Activated CD8-positive, alpha-beta memory T cell treated with anti-CD3 and anti-CD28 coated beads for 1 hour (primary cell): ENCODE results near the gene MOGAT3.

ENCODE experiments used
- DNase-seq, 2 donors: peaks; one replicate each; pipeline ENCODE4 v3.0.0-alpha.2; 2020; ENCODE audit warnings: low read depth in 1 of 2; ENCODE audit errors: extremely low read depth in 1 of 2

The MOGAT3 gene, protein sequence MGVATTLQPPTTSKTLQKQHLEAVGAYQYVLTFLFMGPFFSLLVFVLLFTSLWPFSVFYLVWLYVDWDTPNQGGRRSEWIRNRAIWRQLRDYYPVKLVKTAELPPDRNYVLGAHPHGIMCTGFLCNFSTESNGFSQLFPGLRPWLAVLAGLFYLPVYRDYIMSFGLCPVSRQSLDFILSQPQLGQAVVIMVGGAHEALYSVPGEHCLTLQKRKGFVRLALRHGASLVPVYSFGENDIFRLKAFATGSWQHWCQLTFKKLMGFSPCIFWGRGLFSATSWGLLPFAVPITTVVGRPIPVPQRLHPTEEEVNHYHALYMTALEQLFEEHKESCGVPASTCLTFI

DNA sequence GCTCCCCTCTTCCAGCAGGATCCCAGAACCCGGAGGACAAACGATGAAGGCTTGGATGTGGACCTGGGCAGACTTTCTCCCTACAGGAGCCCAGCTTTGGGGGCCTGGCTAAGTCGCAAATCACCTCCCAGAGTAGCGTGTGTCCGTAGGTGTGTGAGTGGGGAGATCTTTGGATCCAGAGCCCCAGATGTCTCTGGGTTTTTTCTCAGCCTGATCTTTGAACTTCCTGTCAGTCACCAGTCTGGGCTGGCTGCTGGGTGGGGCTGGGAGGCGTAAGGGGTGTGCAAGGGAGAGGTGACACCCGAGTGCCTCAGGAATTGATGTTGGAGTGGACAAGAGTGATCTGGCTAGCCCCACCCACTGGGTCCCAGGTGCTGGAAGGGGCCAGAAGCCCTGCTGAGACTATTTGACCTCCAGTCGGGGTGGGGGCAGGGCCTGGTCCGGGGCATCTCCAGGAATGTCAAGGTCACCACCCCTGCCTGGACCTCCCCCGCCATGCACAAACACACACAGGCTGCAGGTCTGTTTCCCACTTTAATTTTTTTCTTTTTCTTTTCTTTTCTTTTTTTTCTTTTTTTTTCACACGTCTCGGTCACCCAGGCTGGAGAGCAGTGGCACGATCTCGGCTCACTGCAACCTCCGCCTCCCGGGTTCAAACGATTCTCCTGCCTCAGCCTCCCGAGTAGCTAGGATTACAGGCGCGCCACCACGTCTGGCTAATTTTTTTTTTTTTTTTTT lies at the start of gene MOGAT3:
Gene MOGAT3, minus strand, starts transcription at position 175 of the 738 bp plus-strand sequence. CDS start 182 bp downstream, outside the sequence.
- DNase-seq = no peak

DNA sequence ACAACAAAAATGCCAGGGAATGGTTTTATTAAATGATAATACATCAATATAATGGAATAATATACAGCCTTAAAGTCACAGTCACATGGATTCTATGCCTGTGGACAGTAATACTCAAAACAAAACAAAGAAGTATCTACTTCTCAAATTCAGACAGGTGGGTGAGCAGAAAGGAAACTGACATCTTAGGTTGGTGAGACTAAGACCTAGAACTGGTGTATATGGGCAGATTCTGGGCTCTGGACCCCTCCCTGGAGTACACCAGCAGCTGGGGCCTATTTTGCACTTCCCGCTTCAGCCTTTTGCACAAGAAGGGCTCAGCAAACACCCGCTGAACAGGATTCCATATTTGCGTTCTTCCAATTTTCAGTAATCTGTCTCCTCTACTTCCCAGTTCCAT lies 49.5 kb upstream of the MOGAT3 start:
- no peak for DNase-seq

DNA sequence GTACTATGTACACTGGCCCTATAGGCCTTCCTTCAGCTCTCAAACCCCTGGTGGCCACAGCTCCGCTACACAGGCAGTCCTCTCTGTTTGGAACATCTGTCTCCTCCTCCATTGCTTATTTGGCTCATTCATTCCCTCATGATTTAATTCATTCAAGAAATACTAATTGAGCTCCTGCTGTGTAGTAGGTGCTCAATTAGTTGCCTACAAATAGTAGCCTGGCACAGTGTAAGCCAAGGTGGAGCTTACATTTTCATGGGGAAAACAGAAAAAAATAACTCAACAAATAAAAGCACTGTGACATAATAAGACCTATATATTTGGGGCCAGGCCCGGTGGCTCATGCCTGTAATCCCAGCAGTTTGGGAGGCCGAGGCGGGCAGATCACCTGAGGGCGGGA lies 47.4 kb upstream of the MOGAT3 start:
- no peak for DNase-seq

DNA sequence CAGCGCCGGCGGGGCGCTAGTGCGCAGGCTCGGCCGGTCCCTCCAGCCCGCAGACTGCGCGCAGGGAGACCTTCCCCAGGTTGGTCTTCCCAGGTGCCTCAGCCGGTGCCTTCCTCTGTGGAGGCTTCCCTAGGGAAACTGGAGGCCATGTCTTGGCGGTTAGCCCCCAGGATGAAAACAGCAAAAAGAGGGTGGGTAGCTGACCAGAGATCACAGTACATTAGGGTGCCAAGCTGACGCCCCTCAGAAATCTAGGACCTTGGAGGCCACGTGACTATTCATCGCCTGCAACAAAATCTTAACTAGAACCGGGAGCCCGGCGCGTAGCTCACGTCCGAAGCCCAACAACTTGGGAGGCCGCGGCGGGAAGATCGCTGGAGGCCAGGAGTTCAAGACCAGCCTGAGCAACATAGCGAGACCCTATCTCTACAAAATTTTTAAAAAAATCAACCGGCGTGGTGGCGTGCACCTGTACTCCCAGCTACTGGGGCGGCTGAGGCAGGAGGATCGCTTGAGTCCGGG lies 44.4 kb upstream of the MOGAT3 start:
- no peak for DNase-seq

DNA sequence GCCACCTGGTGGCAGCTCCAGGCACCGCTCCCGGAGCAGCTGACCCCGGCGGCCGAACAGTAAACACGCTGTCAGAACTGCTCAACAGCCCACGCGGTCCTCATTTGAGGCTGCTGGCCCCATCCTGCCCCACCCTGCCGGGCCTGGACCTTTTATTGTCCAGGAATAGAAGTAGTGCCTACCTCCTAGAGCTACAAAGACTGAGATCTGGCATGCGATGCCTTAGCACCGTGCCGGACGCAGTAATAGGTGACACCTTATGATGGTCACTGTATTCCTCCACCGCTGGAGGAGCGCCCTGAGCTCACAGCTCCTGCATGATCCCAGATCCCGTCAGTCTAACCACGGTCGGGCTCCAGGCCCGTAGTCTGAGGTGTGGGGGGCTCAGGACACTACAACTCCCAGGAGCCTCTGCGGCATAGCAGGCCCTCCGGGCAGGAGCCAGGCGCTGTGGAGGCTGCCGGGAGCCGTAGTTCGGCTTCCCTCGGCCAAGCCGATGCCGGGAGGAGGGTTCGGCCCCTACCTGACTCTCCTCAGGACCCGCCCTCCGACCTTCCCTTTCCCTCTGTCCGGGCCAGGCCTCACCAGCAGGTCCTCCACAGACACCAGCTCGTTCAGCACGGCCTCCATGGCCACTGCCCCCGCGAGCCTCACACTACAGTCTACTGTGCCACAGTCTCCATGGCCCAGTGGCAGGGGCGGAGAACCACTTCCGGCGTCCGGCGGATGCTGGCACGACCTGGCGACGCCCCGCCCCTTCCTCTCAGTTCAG lies 43.7 kb upstream of the MOGAT3 start, which contains the start of gene FIS1:
Gene FIS1, minus strand, starts transcription at position 707 of the 772 bp plus-strand sequence. Its CDS starts 77 bp downstream, at position 630.
- DNase-seq = peak; percentile 73 to 86

DNA sequence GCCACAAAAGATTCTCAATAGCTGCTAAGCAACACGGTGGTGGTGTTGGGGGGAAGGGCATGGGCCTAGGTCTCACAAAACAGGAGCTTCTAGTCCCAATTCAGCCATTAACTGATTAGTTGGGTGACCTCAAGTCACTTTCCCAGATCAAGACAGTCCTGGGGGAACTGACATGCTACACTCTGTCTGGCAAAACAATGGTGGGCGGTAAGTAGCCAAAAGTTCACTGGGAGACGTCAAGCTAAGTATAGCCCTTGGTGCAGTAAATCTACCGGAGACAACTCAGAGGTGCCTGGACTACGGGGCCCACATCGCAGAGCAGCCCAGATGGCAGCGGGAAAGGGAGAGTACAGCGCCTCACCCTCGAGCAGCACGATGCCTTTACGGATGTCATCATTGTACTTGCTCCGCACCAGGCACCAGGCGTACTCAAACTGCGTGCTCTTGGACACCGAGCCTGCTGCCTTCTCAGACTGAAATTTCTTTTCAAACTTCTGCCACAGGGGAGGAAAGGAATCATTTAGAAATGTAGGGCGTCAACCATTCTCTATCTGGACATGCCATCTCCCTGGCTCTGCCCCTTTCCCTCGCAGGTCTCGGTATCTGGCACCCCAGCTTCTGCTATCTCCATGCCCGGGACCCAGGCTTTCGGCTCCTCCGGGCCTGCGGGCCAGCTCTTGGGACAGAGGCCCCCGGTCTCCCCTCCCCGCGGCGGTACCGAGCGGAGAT lies 43.0 kb upstream of the MOGAT3 start:
- DNase-seq = no peak

DNA sequence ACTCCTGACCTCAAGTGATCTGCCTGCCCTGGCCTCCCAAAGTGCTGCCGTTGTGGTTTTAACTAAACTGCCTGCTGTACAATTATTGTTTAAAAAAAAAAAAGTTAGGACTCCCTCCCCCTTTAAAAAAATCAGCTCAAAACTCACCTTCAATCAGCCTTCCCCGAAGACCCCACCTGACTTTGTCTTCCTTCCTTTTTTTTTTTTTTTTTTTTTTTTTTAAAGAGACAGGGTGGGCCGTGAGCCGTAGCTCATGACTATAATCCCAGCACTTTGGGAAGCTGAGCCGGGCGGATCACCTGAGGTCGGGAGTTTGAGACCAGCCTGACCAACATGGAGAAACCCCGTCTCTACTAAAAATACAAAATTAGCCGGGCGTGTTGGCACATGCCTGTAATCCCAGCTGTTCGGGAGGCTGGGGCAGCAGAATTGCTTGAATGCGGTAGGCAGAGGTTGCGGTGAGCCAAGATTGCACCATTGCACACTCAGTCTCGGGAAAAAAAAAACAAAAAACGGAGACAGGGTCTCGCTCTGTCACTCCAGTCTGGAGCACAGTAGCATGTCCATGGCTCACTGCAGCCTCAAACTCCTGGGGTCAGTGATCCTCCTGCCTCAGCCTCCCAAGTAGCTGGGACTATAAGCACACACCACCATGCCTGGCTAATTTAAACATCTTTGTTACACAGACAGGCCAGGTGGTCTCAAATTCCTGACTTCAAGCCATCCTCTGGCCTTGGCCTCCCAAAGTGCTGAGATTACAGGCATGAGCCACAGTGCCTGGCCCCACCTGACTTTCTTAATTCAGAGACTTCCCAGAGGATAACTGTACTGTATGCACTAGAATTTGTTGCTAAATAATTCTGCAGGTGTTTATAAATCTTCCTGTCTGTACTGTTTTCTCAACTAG lies 40.9 kb upstream of the MOGAT3 start:
- no peak for DNase-seq

DNA sequence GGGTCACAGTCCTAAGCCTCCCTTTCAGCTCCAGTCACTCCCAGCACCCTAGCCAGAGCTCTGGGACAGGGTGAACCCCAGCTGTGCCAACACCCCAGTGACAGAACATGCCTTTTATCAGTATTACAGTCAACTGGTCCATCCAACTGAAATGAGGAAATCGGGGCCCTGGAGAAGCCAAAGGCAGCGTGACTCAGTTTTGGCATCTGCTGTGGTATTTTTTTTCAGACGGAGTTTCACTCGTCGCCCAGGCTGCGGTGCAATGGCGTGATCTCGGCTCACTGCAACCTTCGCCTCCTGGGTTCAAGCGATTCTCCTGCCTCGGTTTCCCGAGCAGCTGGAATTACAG lies 40.2 kb upstream of the MOGAT3 start:
- no peak for DNase-seq

DNA sequence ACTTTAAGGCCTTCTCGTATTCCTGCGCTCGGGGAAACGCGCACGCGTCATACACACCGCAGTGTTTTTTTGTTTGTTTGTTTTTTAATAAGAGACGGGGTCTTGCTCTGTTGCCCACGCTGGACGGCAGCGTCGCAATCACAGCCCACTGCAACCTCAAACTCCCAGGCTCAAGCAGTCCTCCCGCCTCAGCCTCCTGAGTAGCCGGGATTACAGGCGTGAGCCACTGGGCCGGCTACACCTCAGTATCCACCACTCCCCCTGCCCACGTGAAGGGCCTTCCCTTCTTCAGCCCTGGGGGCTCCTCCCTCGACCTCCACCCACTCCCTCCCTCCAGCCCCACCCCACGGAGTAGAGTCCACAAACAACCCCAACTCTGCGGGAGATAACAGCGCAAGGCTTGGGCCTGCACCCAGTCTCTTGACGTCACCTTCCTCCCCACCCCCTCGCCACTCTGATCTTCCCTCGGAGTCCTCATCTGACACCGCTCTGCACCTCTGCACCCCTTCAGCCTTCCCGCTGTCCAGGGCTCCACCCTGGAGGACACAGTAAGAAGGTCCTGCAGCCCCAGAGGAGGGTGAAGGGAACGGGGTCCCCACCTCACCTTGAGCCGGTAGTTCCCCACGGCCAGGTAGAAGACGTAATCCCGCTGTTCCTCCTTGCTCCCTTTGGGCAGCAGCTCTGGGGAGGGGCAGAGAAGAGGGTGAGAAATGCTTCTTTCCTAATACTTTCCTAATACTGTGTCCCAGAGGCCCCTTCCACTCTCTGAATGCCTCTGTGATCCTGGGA lies 39.6 kb upstream of the MOGAT3 start:
- DNase-seq = no peak

DNA sequence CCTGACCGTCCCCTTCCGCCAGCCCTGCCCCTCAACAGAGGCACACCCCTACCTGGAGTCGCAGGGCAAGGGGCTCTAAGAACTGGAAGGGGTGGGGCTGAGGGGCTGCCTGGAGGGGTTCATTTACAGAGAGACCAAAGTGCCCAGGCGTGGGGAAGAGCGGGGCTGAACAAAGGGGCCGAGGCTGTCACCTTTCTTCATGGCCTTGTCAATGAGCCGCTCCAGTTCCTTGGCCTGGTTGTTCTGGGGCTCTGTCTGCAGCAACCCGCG lies 39.0 kb upstream of the MOGAT3 start:
- DNase-seq = no peak

DNA sequence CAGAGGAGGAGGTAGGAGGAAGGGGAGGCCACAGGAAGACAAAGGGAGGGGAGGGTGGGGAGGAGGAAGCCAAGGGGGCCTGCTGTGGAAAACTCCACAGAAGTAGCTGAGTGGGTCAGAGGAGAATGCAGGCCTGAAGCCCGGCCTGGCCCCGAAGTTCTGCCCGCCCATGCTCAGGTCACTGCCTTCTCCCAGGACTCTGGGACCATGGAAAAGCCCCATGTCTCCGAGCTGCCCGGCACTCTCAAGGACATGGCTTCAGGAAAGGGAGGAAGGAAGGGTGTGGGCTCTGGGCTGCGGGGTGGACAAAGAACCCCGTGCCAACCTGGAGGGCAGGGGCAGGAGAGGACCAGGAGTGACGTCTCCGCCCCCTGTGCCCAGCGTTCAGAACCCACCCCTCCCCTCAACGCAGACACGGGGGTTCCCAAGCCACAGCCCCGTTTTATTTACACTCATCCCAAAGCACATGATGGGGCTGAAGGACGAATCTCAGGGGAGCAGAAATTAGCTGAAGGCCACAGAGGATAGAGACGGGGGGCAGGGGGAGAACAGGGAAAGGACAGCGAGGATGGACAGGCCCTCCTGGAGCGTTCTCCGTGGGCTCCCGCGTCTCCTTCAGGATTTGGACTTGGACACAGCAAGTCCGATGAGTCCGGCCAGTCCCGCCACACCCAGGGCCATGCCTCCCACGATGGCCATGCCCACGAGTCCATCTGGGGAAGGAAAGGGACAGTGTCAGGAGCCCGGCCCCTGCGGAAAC lies 38.5 kb upstream of the MOGAT3 start:
- DNase-seq = no peak

DNA sequence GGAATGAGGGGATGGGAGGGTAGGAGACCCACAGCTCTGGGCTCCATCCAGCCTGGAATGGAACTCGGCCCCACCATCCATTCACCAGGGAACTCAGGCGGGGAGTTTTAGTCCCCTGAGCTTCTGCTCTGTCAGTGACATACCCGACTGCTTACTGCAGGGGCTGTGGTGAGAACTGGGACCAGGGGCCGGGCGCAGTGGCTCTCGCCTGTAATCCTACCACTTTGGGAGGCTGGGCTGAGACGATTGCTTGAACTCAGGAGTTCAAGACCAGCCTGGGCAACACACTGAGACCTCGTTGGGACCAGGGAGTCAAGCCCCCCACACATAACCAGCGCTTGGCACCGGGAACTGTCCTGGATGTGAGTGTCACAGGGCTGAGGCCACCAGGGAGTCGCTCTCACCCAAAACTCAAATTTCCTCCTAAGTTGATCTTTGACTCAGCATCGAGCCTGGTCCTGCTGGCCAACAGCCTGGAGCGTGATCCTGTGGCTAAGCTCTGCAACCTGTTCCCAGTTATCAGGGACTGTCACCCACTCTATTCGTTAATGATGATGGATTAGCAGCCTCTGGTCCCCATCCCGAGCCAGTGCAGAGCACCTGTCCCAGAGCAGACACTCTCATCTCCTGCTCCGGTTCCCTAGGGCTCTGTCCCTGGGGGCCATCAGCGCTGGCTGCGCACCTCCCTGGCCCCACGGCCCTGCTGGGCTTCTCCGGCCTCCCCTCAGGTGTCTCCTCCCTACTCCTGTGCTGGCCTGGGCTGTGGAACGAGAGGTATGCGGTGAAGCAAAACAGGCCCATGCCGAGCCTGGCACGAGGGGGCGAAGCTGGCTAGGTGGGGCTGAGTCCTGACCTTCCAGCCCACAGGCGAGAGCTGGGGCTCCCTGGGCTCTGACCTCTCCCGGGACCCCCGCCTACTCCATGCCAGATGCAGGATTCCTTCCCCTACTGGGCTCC lies 37.7 kb upstream of the MOGAT3 start:
- no peak for DNase-seq

DNA sequence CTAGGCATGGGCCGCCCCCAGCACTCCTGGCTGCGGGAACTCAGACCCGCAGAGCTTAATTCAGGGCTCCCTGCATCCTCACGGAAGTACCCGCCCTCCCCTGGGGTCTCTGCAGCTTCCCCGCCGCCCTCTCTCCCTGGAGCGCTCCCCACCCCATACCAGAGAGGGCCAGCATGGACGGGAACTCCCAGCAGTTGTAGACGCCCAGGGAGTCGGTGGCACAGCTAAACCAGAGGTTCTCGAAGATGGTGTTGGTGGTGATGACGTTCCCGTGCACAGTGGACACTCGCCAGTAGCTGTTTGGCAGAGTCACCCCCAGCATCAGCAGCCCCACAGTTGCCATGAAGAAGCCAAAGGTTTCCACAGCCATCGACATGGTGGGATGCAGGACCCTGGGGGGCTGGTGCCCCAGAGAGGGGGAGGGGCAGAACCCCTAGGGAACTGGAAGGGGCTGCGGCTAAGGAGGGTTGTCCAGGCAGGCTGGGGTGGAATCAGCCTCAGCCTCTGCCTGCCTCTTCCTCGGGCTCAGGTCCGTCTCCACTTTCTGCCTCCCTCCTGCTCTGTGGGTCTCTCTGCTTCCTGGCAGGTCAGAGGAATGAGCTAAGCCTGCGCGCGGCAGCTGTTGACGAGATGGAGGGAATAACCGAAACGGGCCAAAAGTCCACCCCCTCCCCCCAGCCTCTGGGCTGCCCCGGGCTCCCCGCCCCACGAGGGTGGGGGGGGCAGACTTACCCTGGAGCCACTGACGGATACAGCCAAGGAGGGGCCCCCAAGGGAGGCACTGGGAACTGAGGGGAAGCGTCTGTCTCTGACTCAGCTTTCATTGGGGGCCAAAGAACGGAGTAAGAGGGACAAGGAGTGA lies 36.6 kb upstream of the MOGAT3 start, which contains the start of gene CLDN15:
Gene CLDN15, minus strand, starts transcription at position 597 of the 862 bp plus-strand sequence. Its CDS starts 221 bp downstream, at position 376.
- DNase-seq = no peak

DNA sequence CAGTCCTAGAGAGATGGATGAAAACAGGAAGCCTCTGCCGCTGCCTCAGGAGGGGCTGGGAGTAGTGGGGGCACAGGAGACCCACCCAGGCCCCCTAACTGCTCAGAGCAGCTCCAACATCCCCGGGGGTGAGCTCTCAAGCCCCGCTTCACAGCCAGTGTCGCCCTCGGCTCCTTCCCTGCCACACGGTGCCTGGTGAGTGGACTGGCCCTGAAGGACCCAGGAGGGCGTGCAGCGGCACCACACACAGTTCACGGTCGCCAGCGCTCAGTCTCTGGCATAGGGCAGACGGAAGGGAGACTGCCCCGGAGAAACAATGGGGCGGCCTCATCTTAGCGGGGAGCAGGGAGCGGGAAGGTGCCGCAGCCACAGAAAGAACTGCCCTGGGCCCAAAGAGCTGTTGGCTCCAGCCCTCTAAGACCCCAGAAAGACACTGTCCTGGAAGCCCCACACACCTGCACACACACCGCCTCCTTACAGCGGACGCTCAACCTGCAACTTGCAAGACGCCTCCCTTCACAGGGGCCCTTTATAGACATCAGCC lies 35.5 kb upstream of the MOGAT3 start:
- no peak for DNase-seq

DNA sequence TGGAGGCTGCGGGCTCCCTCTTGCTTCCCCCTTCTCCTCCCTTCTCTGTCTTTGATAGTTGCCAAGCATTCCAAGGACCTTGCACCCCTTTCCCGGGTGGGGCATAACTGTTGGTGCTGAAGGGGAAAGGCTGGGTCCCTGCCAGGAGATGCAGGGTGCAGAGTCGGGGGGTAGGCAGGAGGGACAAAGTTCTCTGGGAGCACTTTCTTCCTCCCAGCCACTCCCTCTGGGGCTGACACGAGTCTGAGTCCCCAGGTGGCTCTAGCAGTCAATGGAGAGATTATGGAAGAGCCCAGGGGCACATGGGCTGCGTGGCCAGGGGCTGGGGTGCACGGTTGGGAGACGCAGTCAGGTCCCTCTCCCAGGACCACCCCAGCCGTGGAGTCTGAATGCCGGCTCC lies 34.7 kb upstream of the MOGAT3 start:
- DNase-seq = no peak

DNA sequence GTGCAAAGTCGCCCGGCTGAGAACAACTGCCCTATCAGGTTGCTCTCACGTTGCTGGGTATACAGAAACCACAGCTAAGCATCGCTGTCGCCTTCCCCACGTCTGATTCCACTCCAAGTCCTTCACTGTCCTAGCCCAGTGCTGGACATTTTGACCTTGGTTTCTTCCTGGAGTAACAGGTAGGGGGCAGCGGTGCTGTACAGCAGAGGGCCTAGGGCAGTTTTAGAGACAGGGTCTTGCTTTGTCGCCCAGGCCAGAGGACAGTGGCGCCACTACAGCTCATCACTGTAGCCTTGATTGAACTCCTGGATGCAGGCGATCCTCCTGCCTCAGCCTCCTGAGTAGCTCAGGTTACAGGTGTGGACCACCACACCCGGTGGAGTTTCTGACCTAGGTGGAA lies 34.2 kb upstream of the MOGAT3 start:
- no peak for DNase-seq
